Ramos (cell line): ENCODE results near the gene CBX5.

ENCODE experiments used
- in situ Hi-C: fragments of 300-500 bp; cut with MboI; formaldehyde crosslinking; loops from one replicate; pipeline ENCODE4 v1.14.3; 2022; ENCODE audit warnings: low sequenced_read_pairs; ENCODE audit not compliant: unreplicated experiment

Gene CBX5

DNA sequence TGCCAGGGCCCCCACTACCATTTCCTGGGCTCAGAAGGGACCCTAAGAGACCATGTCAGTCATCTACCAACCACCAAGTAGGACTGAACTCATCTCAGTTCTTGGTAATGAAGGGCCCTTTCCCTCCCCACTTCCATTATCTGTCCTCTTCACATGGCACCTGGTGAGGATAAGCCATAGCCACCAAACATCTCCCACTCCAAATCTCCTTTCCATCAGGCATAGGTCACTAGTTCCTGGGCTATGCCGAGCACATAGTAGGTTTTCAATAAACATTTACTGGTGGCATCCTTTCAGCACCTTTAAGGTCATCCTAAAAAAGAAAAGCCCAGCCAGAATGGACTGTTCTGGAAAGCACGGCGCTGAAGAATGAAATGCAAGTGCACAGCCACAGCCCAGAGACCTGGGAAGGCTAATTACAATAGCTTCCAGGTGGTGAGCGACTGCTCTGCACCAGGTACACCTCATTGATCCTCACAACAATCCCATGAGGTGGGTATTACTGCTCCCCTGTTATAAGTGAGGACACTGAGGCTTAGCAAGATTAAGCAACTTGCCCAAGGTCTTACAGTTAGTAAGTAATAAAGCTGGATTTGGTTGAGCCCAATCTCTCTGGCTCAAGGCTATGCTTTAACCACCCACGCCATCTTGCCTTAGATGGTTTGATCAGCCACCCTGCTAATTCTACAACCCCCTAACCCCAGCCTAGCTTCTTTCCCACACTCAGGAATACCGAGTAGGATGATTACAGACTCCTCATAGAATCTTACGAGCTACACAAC, 95.7 kb downstream of the CBX5 start:
- in situ Hi-C loops, result no loop called here

- in situ Hi-C loops, result no loop called here
Observed at GRCh38 chr12:54182981-54183380, 96.9 kb downstream of the CBX5 start.

- in situ Hi-C loops, result no loop called here
Observed at GRCh38 chr12:54182086-54182485, 97.8 kb downstream of the CBX5 start.
